ENCODE data around the gene ACY1. TPM values are rescaled to one million over a fixed set of nuclear protein-coding genes. Genes with fewer than 3 reads are reported as not detected.
A peak's percentile ranks its signal among the peaks of the same experiment; 100 is the strongest.

ACY1 gene
- total RNA-seq, 1 donor from 2014 or later: 47.6 TPM

DNA sequence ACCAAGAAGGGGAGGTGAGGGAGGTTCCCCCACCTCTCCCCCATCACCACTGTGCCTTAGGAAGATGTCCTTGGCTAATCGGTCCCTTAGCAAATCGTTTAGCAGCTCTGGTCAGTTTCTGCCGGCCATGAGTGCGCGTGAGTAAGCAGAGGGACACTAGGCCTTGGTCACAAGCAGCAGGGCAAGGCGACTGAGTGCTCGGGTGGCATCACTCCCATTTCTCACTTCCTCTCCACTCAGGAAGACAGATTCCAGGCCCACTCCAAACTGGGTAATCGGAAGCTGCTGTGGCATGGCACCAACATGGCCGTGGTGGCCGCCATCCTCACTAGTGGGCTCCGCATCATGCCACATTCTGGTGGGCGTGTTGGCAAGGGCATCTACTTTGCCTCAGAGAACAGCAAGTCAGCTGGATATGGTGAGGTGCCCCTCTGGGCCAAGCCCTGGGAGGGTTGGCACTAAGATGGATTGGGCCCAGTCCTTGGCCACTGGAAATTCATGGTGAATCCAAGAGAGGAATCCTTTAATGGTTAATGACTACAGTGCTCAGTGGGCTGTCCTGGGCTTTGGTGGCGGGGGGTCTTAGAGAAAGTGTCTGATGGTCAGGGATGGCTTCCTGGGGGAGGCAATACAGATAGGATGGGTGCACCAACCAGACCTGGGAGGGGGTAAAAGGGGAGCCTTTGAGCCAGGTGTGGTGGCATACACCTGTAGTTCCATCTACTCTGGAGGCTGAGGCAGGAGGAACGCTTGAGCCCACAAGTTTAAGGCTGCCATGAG is 37.2 kb upstream of the ACY1 start:
- DNase-seq (ENCODE audit: low spot score): no peak

DNA sequence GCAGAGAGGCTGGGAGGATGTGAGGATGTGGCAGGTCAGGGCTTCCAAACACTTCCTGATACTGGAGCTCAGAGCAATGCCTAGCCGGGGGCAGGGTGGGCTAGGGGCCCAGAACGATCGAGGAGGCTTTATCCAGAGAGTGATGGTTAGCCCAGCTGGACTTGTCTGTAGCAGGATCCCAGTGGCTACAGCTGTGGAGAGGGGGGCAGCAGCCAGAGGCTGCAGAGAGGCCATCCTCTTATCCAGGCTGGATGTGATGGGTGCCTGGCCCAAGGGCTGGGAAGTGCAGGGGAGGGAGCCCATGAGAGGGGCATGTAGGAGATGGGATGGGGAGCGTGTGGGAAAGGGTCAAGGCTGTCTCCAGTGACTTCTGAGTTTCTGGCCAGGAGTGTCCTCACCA is 36.5 kb upstream of the ACY1 start:
- DNase-seq (ENCODE audit: low spot score): no peak

- no peak for DNase-seq (ENCODE audit: low spot score)
Measured at GRCh38 chr3:51947215-51947900, 36.0 kb upstream of the ACY1 start.

GRCh38 chr3:51948016-51948580 is 35.2 kb upstream of the ACY1 start:
- DNase-seq (ENCODE audit: low spot score): no peak

DNA sequence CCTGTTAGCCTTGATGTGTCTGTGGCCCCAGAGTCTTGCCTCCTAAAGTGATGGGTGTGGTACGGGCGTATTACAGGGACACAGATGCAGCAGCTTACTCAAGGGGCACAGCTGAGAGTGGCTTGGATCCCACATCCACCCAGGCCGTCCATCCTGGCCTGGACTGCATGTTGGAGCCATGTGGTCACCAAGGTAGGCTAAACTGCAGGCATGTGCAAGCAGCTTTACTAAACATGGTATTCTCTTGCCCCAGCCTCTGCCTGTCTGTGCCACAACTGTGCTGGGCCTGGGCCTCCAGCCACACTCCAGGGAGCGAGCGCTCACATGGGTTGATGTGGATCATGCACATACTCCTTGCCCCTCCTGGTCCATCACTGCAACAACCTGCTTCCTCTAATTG is 34.2 kb upstream of the ACY1 start:
- DNase-seq (ENCODE audit: low spot score): no peak

DNA sequence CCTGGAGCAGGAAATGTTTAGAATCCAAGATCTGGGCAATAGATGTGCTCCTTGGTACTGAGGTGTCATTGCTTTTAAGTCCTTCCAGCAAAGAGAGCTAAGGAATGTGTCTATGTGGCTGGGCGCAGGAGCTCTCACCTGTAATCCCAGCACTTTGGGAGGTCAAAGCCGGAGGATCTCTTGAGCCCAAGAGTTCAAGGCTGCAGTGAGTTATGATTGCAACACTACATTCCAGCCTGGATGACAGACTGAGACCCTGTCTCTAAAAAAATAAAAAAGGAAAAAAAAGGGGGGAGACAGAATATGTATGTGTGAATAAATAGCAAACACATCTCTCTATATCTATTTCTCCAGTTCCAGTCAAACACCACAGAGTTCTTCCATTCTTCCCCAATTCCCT is 32.4 kb upstream of the ACY1 start:
- no peak for DNase-seq (ENCODE audit: low spot score)

GRCh38 chr3:51953445-51953844 is 29.9 kb upstream of the ACY1 start:
- no peak for DNase-seq (ENCODE audit: low spot score)

- DNase-seq (ENCODE audit: low spot score): no peak
Measured at GRCh38 chr3:51954105-51954504, 29.2 kb upstream of the ACY1 start.

DNA sequence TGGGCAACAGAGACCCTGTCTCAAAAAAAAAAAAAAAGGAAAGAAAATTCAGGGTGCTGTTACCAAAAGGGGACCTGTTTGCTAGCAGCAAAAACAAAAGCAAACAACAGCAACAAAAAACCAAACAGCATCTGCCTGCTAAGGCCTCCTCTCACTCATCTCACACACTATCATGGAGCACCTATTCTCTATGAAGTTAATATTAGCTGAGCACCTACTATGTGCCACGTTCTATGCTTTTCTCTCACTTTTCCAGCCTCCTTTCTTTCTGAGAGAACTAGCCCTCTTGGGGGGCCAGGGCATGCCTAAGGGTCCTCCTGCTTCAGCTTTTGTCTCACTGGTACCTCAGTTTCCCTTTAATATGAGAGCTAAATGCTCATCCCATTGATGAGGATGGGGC is 28.6 kb upstream of the ACY1 start:
- DNase-seq (ENCODE audit: low spot score): no peak

GRCh38 chr3:51955175-51955892 is 28.0 kb upstream of the ACY1 start, which contains the start of gene GPR62:
Gene GPR62 (plus strand): TSS chr3:51955381. CDS start chr3:51955653, 272 bp downstream.
- DNase-seq (ENCODE audit: low spot score): no peak

DNA sequence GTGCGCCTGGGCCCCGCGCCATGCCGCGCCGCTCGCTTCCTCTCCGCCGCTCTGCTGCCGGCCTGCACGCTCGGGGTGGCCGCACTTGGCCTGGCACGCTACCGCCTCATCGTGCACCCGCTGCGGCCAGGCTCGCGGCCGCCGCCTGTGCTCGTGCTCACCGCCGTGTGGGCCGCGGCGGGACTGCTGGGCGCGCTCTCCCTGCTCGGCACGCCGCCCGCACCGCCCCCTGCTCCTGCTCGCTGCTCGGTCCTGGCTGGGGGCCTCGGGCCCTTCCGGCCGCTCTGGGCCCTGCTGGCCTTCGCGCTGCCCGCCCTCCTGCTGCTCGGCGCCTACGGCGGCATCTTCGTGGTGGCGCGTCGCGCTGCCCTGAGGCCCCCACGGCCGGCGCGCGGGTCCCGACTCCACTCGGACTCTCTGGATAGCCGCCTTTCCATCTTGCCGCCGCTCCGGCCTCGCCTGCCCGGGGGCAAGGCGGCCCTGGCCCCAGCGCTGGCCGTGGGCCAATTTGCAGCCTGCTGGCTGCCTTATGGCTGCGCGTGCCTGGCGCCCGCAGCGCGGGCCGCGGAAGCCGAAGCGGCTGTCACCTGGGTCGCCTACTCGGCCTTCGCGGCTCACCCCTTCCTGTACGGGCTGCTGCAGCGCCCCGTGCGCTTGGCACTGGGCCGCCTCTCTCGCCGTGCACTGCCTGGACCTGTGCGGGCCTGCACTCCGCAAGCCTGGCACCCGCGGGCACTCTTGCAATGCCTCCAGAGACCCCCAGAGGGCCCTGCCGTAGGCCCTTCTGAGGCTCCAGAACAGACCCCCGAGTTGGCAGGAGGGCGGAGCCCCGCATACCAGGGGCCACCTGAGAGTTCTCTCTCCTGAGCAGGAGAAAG is 27.2 kb upstream of the ACY1 start:
- peak; percentile 38 for DNase-seq (ENCODE audit: low spot score)

DNA sequence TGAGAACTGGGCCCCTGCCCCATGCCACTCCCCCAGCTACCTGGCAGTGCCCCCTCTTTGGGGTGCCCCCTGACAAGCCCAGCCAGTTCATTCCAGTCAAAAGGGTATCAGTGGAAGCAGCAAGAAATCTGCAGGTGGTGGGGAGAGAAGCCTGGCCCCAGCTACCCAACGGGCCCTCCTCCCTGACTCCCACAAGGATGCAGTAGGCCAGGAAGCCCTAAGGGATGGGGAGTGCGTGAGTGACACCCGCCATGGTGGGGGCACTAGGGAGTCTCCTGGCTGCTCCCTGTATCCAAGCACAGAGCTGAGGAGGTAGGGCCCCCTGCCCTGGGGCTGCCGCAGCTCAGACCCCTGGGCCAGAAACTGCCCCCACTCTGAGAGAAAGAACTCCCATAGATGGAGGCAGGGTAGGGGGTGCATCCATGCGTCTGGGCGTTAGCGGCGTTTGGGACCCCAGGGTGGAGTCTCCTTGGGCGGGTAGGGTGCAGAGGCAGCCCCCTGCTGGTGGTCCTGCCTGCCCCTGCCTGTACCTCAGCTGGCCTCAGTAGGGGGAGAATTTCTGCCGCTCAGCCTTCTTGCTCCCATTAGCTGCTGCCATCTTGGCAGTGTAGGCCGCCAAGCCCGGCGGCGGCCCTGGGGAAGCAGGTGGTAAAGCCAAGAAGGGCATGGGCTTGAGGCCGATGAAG is 25.7 kb upstream of the ACY1 start:
- DNase-seq (ENCODE audit: low spot score): no peak

DNA sequence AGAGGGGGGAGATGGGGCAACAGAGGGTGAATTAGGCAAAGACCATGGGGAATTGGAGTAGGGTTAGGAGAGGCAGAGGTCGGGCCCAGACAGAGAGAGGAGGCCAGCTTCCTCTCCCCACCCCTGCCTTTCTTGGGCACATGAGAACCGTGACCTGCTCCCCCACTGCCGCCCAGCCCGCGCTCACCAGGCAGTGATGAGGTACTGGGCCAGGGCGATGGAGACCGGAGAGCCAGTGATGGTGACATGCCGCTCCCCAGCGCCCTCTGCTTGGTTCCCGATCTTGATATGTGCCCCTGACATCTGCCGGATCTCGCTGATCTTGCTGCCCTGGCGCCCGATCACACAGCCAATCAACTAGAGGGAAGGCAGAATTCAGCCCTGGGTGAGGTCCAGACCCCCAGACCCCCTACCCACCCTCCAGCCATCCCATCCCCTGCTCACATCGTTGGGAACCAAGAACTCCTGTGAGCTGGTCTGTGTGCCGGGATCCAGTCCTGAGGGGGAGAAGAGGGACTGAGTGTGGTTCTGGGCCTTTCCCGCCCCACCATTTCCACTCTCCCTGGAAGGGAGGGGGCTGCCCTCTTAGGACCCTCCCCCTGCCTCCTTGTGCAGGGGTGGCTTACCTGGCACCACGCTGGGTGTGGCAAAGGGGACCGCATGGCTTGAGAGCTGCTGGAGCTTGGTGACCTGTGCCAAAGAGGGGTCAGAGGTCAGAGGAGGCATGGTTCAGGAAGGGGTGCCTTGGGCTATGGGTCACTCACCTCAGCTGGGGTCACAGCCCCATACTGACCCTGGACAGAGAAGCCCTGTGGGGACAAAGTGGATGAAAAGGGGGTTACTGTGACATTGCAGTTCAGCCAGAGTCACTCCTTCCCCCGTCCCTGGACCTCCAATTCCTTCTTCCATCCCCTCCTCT is 24.5 kb upstream of the ACY1 start:
- DNase-seq (ENCODE audit: low spot score): no peak

- no peak for DNase-seq (ENCODE audit: low spot score)
Measured at GRCh38 chr3:51959651-51960050, 23.7 kb upstream of the ACY1 start.

DNA sequence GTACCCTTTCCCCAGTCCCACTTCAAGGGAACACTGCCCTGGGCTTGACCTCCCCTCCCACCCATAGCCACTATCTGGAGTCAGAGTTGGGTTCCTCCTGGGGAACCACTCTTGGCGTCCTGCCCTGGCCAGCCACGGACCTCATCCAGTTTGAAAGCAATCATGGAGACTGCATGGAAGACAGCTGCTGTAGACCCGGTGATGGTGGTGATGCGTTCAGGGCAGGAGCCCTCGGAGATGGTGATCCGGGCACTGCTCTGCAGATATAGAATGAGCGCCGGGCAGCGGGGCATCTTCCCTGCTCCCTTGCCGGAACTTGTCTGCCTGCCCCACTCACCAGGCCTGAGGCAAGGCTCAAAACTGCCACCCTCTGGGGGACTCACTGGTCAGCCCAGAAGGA is 22.9 kb upstream of the ACY1 start:
- no peak for DNase-seq (ENCODE audit: low spot score)

GRCh38 chr3:51961011-51961410 is 22.3 kb upstream of the ACY1 start:
- DNase-seq (ENCODE audit: low spot score): no peak

- no peak for DNase-seq (ENCODE audit: low spot score)
Measured at GRCh38 chr3:51961602-51962569, 21.4 kb upstream of the ACY1 start.

GRCh38 chr3:51962854-51963530 is 20.3 kb upstream of the ACY1 start:
- DNase-seq (ENCODE audit: low spot score): no peak
